D721Med (cell line): ENCODE measurements around the gene NAA15.

ENCODE experiments used
- DNase-seq: peaks from one replicate; pipeline ENCODE4 v3.0.0; 2011; ENCODE audit warnings: low spot score; ENCODE audit not compliant: insufficient read length
- FAIRE-seq: peaks from 2 replicates; lab custom pipeline; 2011; peaks lifted over from hg19 to GRCh38; lab: Jason Lieb, UNC
- TF ChIP-seq, protein P1 (sequence below): IDR thresholded peaks from 2 replicates; pipeline ENCODE4 v1.5.1; 2012; ENCODE audit warnings: mild to moderate bottlenecking, control low read depth; ENCODE audit not compliant: insufficient read depth; ENCODE audit errors: missing control alignments

Gene NAA15

DNA sequence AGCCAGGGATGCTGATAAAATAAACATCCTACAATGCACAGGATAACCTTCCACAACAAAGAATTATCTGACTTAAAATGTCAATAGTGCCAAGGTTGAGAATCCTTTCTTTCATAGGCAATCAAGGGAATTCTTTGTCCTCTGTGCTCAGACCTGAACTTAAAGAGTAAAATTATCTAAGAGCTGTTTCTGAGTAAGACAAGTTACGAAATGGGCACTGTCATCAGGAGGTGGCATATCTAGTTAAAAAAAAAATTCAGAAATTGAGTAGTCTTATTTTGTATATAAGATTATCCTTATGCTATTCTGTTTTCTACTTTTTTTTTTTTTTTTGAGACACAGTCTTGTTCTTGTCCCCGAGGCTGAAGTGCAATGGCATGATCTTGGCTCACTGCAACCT lies 149.3 kb downstream of the NAA15 start:
- DNase-seq (no peak), FAIRE-seq (no peak)
- TF ChIP-seq, protein P1, sequence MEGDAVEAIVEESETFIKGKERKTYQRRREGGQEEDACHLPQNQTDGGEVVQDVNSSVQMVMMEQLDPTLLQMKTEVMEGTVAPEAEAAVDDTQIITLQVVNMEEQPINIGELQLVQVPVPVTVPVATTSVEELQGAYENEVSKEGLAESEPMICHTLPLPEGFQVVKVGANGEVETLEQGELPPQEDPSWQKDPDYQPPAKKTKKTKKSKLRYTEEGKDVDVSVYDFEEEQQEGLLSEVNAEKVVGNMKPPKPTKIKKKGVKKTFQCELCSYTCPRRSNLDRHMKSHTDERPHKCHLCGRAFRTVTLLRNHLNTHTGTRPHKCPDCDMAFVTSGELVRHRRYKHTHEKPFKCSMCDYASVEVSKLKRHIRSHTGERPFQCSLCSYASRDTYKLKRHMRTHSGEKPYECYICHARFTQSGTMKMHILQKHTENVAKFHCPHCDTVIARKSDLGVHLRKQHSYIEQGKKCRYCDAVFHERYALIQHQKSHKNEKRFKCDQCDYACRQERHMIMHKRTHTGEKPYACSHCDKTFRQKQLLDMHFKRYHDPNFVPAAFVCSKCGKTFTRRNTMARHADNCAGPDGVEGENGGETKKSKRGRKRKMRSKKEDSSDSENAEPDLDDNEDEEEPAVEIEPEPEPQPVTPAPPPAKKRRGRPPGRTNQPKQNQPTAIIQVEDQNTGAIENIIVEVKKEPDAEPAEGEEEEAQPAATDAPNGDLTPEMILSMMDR: no peak

GRCh38 chr4:139451997-139452396 lies 150.7 kb downstream of the NAA15 start:
- DNase-seq (no peak), FAIRE-seq (no peak)
- TF ChIP-seq, protein P1: no peak

GRCh38 chr4:139453041-139453370 lies 151.7 kb downstream of the NAA15 start:
- DNase-seq (no peak), FAIRE-seq (no peak)
- TF ChIP-seq, protein P1: peak; percentile 22

DNA sequence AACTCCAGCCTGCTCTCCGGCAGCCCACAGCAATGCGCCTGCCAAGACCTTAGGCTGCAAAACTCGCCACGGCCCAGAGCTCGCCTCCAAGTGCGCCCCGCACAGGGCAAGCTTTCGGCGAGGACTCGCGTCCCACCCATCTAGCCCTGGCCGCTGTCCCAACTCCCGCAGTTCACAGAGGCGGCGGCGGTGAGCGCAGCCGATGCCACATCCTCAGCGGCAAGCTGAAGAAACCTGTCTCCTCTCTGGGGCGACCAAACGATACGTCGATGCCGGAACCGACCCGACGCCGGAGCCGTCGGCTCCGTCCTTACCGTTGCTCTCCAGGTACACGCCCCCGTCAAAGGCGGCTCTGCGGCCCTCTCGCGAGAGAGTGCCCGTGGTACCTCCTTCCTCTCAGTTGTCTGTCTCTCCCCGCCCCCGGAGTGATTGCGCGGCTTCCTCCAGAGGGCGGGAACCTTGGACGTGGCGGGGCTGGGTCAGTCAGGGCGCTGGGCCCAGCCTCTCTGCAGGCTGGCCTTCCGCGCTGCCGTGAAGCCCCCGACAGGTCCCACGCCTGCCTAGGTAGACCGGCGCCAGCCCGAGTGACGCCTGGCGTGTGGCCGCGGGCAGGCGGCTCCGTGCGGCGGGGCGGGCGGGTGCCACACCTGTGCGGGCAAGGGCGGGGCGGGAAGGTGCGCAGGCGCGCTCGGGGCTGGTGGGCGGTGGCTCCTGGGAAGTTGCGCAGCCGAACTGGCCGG lies 152.2 kb downstream of the NAA15 start:
- TF ChIP-seq, protein P1: no peak
- no peak for FAIRE-seq

DNA sequence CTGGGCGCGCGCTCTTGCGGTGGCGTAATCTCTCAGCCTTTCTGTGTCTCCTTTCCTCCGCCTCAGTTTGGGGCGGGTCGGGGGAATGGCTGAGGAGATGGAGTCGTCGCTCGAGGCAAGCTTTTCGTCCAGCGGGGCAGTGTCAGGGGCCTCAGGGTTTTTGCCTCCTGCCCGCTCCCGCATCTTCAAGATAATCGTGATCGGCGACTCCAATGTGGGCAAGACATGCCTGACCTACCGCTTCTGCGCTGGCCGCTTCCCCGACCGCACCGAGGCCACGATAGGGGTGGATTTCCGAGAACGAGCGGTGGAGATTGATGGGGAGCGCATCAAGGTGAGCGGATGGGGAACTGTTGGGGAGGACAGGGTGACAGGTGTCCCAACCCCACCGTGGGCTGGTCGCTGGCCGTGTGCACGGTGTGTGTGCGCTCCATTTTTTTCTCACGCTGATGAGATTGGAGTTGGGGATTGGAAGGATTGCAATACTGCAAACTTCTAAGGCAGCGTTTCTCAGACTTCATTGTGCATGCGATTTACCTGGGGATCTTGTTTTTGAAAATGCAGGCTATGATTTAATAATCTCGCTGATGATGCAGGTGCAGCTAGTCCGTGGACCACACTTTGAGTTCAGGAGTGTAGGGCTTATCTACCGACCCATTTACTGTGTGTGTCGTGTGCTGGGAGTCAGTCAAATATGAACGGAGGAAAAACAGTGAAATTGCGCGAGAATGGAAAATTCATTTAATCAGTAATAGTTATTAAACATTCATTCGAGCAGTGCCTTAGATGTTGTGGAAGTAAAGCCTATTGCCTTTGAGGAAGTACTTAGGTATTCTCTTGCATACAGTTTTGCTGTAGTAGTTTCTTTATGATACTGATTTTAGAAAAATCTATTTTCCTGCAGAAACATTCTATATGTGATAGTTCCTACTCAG lies 153.1 kb downstream of the NAA15 start, which contains the start of gene RAB33B:
TSS of gene RAB33B (plus strand) at position 11 of the 935 bp plus-strand sequence. CDS start at position 86, 75 bp downstream.
- FAIRE-seq (no peak), DNase-seq (no peak)
- TF ChIP-seq, protein P1: no peak

More for the DNA sequence above, 152.2 kb downstream of the NAA15 start:
- peak; percentile 82 for DNase-seq

DNA sequence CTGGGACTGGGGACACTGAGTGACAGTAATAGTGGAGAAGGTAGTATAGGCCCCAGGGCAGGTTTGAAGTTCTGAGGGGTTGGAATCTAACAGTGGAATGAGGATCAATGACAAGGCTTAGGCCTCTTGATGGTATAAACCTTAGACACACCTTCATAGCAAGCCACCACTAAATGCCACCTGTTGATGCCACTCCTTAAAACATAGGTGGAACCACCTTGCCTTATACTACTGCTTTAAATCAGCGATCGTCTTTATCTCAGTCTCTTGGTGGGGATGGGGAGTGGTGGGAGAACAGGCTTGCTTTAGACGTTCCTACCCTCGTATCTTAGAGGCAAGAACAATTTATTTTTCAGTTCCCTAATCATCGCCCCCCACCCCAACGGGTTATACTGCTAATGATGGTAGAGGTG lies 153.8 kb downstream of the NAA15 start:
- TF ChIP-seq, protein P1: no peak
- DNase-seq: no peak
- FAIRE-seq: no peak
